Calu3 (cell line): ENCODE data around the gene NQO2. TPM values are rescaled to one million over a fixed set of nuclear protein-coding genes. Genes with fewer than 3 reads are reported as not detected.
"Not testable (repeated sequence)": the region's sequence is repeated elsewhere in the genome, so short reads cannot be mapped to it uniquely, and the experiment has no call there.

ENCODE experiments used
- BruUV-seq: library from RNA; stranded (reverse); fragments of 400-500 nt; replicated peaks from 2 replicates; lab custom pipeline; 2021; lab: Mats Ljungman, UMichigan
- CTCF ChIA-PET: fragments of 300-600 bp; sonication (Branson Sonifier 250); formaldehyde crosslinking; loops from one replicate; lab custom pipeline; 2022; ENCODE audit warnings: antibody characterized with exemption; lab: Charles Lee
- DNase-seq: peaks from one replicate; pipeline ENCODE4 v3.0.0; 2022
- H3K27ac Mint-ChIP-seq: one replicate; pipeline ENCODE4 v1.8.0; 2022; ENCODE audit warnings: mixed read lengths; ENCODE audit not compliant: unreplicated experiment
- H3K27me3 Mint-ChIP-seq: one replicate; pipeline ENCODE4 v1.8.0; 2022; ENCODE audit warnings: mixed read lengths; ENCODE audit not compliant: unreplicated experiment
- H3K36me3 Mint-ChIP-seq: one replicate; pipeline ENCODE4 v1.8.0; 2022; ENCODE audit warnings: mild to moderate bottlenecking, moderate library complexity, mixed read lengths; ENCODE audit not compliant: insufficient read depth, unreplicated experiment
- H3K4me1 Mint-ChIP-seq: one replicate; pipeline ENCODE4 v1.8.0; 2022; ENCODE audit warnings: mild to moderate bottlenecking, low read depth, mixed read lengths; ENCODE audit not compliant: unreplicated experiment
- H3K4me3 Mint-ChIP-seq: one replicate; pipeline ENCODE4 v1.8.0; 2022; ENCODE audit warnings: mild to moderate bottlenecking, low read depth, moderate library complexity, mixed read lengths; ENCODE audit not compliant: unreplicated experiment
- H3K9me3 Mint-ChIP-seq: one replicate; pipeline ENCODE4 v1.8.0; 2022; ENCODE audit warnings: low read depth, mixed read lengths; ENCODE audit not compliant: unreplicated experiment
- intact Hi-C: fragments of 100-400 bp; cut with micrococcal nuclease; formaldehyde crosslinking; loops from one replicate; pipeline ENCODE4 v1.10.0; 2022; ENCODE audit not compliant: unreplicated experiment
- total RNA-seq: library from RNA; stranded (reverse); gene quantifications from 2 replicates; pipeline ENCODE4 v1.2.3, GENCODE V29; 2022
- TF ChIP-seq, protein P1 (sequence below): fragments of 200-600 bp; IDR thresholded peaks from one replicate; pipeline ENCODE4 v1.8.0; 2022; ENCODE audit warnings: antibody characterized with exemption; ENCODE audit not compliant: unreplicated experiment

NQO2 gene
- total RNA-seq, 1 experiment from 2014 or later, result 12.0 TPM

DNA sequence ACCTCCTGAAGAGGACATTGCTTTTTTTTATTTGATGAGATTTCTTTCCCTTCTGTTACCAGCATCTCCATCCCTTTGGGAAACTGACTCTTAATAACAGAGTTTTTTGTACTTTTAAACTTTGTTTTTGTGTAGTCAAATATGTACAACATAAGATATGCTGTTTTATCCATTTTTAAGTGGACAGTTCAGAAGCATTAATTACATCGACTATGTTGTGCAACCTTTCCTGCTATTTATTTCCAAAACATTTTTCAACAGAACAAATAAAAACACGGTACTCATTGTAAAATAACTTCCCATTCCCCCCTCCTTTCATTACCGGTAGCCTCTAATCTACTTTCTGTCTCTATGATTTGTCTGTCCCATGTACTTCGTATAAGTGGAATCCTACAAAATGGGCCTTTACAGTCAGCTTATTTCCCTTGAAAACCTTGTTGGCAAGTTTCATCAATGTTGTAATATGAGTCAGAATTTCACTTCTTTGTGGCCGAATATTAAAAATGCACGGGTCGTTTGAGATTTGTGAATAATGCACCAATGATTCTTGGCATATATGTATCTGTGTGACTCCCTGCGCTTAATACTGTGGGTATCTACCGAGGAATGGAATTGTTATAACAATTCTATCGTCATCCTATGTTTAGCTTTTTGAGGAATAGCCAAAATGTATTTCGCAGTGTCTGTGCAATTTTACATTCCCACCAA is 57.5 kb downstream of the NQO2 start:
- peaks cover 20% of the 10 kb centered on the region for H3K36me3 Mint-ChIP-seq
- peaks cover 11% of the 10 kb centered on the region for H3K27me3 Mint-ChIP-seq
- H3K4me3 Mint-ChIP-seq, result no peak overlapping the region
- TF ChIP-seq, protein P1, sequence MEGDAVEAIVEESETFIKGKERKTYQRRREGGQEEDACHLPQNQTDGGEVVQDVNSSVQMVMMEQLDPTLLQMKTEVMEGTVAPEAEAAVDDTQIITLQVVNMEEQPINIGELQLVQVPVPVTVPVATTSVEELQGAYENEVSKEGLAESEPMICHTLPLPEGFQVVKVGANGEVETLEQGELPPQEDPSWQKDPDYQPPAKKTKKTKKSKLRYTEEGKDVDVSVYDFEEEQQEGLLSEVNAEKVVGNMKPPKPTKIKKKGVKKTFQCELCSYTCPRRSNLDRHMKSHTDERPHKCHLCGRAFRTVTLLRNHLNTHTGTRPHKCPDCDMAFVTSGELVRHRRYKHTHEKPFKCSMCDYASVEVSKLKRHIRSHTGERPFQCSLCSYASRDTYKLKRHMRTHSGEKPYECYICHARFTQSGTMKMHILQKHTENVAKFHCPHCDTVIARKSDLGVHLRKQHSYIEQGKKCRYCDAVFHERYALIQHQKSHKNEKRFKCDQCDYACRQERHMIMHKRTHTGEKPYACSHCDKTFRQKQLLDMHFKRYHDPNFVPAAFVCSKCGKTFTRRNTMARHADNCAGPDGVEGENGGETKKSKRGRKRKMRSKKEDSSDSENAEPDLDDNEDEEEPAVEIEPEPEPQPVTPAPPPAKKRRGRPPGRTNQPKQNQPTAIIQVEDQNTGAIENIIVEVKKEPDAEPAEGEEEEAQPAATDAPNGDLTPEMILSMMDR, result no peak
- intact Hi-C loops, result loop anchor here (10.0 kb wide), 1 partner anchor 322 kb away; no protein-coding TSS in a partner anchor
- CTCF ChIA-PET, result interaction anchor here (1.6 kb wide), 1 partner anchor 55 kb away, joined by 4 read pairs; no protein-coding TSS in a partner anchor
- BruUV-seq, result no TSS peak
- no peak overlapping the region for H3K27ac Mint-ChIP-seq
- no peak for DNase-seq
- H3K4me1 Mint-ChIP-seq, result peaks cover 10% of the 10 kb centered on the region
- H3K9me3 Mint-ChIP-seq, result no peaks in the 10 kb centered on the region

DNA sequence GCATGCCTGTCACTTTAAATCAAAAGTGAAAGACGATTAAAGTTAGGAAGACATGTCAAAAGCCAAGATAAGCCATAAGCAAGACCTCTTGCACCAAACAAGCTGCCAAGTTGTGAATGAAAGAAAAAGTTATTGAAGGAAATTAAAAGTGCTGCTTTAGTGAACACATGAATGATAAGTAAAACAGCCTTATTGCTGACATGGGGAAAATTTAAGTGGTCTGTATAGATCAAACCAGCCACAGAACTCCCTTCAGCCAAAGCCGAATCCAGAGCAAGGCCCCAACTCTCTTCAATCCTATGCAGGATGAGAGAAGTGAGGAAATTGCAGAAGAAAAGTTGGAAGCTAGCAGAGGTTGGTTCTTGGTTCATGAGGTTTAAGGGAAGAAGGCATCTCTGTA is 59.3 kb downstream of the NQO2 start:
- Mint-ChIP-seq H3K27ac (no peak overlapping the region), H3K4me3 (no peak overlapping the region), H3K9me3 (no peaks in the 10 kb centered on the region), H3K27me3 (peaks cover 11% of the 10 kb centered on the region), H3K36me3 (peaks cover 12% of the 10 kb centered on the region), H3K4me1 (no peaks in the 10 kb centered on the region)
- CTCF ChIA-PET, result interaction anchor here (0.7 to 1.1 kb wide), 2 partner anchors 60 to 213 kb away, joined by 3 to 5 read pairs; no protein-coding TSS in a partner anchor
- DNase-seq, result no peak
- TF ChIP-seq, protein P1, result no peak
- intact Hi-C loops, result loop anchor here (10.0 kb wide), 1 partner anchor 324 kb away; no protein-coding TSS in a partner anchor
- no TSS peak for BruUV-seq

DNA sequence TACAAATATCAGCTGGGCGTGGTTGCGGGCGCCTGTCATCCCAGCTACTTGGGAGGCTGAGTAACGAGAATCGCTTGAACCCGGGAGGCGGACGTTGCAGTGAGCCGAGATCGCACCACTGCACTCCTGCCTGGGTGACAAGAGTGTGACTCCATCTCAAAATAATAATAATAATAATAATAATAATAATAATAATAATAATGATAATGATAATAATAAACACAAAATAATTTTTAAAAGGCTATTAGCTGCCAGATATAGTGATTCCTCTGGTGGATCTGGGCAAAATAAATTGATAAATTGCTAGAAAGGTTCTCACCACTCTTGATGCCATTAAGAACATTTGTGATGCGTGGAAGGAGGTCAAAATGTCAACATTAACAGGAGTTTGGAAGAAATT is 60.4 kb downstream of the NQO2 start:
- not testable (repeated sequence) for H3K9me3 Mint-ChIP-seq, H3K4me1 Mint-ChIP-seq, H3K4me3 Mint-ChIP-seq, H3K27ac Mint-ChIP-seq, DNase-seq, BruUV-seq
- peaks cover 11% of the 10 kb centered on the region for H3K27me3 Mint-ChIP-seq
- H3K36me3 Mint-ChIP-seq, result peaks cover 13% of the 10 kb centered on the region
- CTCF ChIA-PET, result interaction anchor here (0.6 kb wide), 1 partner anchor 102 kb away, joined by 3 read pairs; no protein-coding TSS in a partner anchor
- intact Hi-C loops, result loop anchor here (2.0 to 10.0 kb wide), 2 partner anchors 53 to 215 kb away; partner anchors contain the start of gene SERPINB1

DNA sequence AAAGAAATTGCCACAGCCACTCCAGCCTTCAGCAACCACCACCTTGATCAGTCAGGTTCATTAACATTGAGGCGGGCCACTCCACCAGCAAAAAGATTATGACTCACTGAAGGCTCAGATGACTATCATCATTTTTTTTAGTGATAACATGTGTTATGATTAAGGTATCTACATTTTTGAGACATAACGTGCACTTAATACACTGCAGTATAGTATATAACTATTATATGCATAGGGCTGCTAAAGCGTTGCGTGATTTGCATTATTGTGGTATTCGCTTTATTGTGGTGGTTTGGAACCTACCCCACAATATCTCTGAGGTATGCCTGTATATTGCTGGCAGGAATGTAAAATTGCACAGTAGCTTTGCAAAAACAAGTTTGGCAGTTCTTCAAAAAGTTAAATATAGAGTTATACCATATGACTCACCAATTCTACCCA is 61.8 kb downstream of the NQO2 start:
- CTCF ChIA-PET, result interaction anchor here (0.6 to 1.1 kb wide), 2 partner anchors 46 to 60 kb away, joined by 3 to 4 read pairs; no protein-coding TSS in a partner anchor
- DNase-seq, result peak; percentile 18
- no peaks in the 10 kb centered on the region for H3K9me3 Mint-ChIP-seq
- no peak overlapping the region for H3K27ac Mint-ChIP-seq
- H3K4me3 Mint-ChIP-seq, result no peak overlapping the region
- H3K27me3 Mint-ChIP-seq, result peaks cover 11% of the 10 kb centered on the region
- no peaks in the 10 kb centered on the region for H3K4me1 Mint-ChIP-seq
- H3K36me3 Mint-ChIP-seq, result peaks cover 13% of the 10 kb centered on the region
- intact Hi-C loops, result loop anchor here (2.0 to 10.0 kb wide), 2 partner anchors 55 to 217 kb away; partner anchors contain the start of gene SERPINB1
- TF ChIP-seq, protein P1, result no peak
- BruUV-seq, result no TSS peak

DNA sequence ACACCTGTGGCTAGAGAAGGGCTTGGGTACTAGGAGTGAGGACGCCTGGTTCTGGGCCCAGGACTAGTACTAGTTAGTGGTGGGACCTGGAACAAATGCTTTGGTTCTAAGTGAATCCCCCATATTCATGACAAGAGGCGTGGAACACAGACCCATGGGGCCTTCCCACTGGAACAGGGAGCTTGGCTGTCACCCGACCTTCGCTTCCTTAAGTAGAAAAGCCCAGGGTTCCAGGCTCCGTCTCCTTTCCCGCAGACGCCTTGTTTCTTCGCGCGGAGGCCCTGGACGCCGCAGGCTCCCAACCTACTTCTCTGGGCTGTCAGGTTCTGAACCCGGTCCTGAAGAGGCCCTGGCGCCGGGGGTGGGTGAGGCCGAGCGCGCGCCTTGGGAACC is 63.6 kb downstream of the NQO2 start:
- H3K4me1 Mint-ChIP-seq, H3K9me3 Mint-ChIP-seq, DNase-seq, H3K27ac Mint-ChIP-seq, BruUV-seq: not testable (repeated sequence)
- Mint-ChIP-seq H3K36me3 (peaks cover 19% of the 10 kb centered on the region), H3K4me3 (peak overlapping the region; percentile 80), H3K27me3 (peaks cover 10% of the 10 kb centered on the region)
- intact Hi-C loops, result loop anchor here (10.0 kb wide), 1 partner anchor 219 kb away; the partner anchor contains the start of gene SERPINB1
- CTCF ChIA-PET, result interaction anchor here (0.6 kb wide), 1 partner anchor 217 kb away, joined by 3 read pairs; no protein-coding TSS in a partner anchor
